Loucy (cell line): ENCODE results near the gene TMEM200C.

ENCODE experiments used
- H2AFZ ChIP-seq: fragments of 200-600 bp; sonication (generic); 2 replicates; pipeline ENCODE4 v1.6.0; 2016; ENCODE audit warnings: antibody characterized with exemption, mild to moderate bottlenecking, low read length, moderate library complexity
- H3F3A ChIP-seq: fragments of 200-600 bp; 2 replicates; pipeline ENCODE4 v1.6.0; 2016; ENCODE audit warnings: antibody characterized with exemption, low read depth, mild to moderate bottlenecking
- H3K27me3 ChIP-seq: fragments of 200-600 bp; sonication (generic); 2 replicates; pipeline ENCODE4 v1.6.1; 2014; ENCODE audit warnings: low read length, mild to moderate bottlenecking; ENCODE audit not compliant: insufficient read depth, poor library complexity, severe bottlenecking
- H3K36me3 ChIP-seq: fragments of 200-600 bp; sonication (generic); 2 replicates; pipeline ENCODE4 v1.6.1; 2016; ENCODE audit warnings: low read length; ENCODE audit not compliant: insufficient read depth
- H3K4me1 ChIP-seq: fragments of 200-600 bp; sonication (generic); 2 replicates; pipeline ENCODE4 v1.5.1; 2014; ENCODE audit warnings: low read length, mild to moderate bottlenecking; ENCODE audit not compliant: insufficient read depth, poor library complexity, severe bottlenecking
- H3K4me2 ChIP-seq: fragments of 200-600 bp; sonication (generic); 2 replicates; pipeline ENCODE4 v1.6.0; 2014; ENCODE audit warnings: antibody characterized with exemption, low read length, low read depth, mild to moderate bottlenecking; ENCODE audit not compliant: poor library complexity, severe bottlenecking
- H3K4me3 ChIP-seq: fragments of 200-600 bp; sonication (generic); 2 replicates; pipeline ENCODE4 v1.5.1; 2014; ENCODE audit warnings: low read length, mild to moderate bottlenecking, mixed read lengths; ENCODE audit not compliant: poor library complexity, severe bottlenecking
- H3K79me2 ChIP-seq: fragments of 200-600 bp; sonication (generic); 2 replicates; pipeline ENCODE4 v1.6.1; 2014; ENCODE audit warnings: low read length; ENCODE audit not compliant: insufficient read depth
- H3K9ac ChIP-seq: fragments of 200-600 bp; sonication (generic); 2 replicates; pipeline ENCODE4 v1.6.0; 2014; ENCODE audit warnings: mild to moderate bottlenecking, low read depth, low read length, moderate library complexity; ENCODE audit not compliant: poor library complexity, severe bottlenecking
- H3K9me2 ChIP-seq: fragments of 200-600 bp; sonication (generic); replicated peaks from 2 replicates; pipeline ENCODE4 v1.6.1; 2016; ENCODE audit warnings: low read depth, low read length, mixed read lengths
- H3K9me3 ChIP-seq: fragments of 200-600 bp; sonication (generic); 2 replicates; pipeline ENCODE4 v1.6.1; 2014; ENCODE audit warnings: mild to moderate bottlenecking, antibody characterized with exemption, low read length, low read depth; ENCODE audit not compliant: insufficient read depth
- H4K20me1 ChIP-seq: fragments of 200-600 bp; sonication (generic); 2 replicates; pipeline ENCODE4 v1.6.0; 2014; ENCODE audit warnings: antibody characterized with exemption, low read length, mild to moderate bottlenecking; ENCODE audit not compliant: insufficient read depth, poor library complexity, severe bottlenecking
- EZH2phosphoT487 ChIP-seq: fragments of 200-600 bp; IDR thresholded peaks from 2 replicates; pipeline ENCODE4 v1.6.1; 2018; ENCODE audit warnings: antibody characterized with exemption, mild to moderate bottlenecking, moderate library complexity, borderline replicate concordance
- TF ChIP-seq, protein P1 (sequence below): fragments of 200-600 bp; sonication (generic); conservative IDR thresholded peaks from 2 replicates; pipeline ENCODE4 v1.5.1; 2014; ENCODE audit warnings: mild to moderate bottlenecking, antibody characterized with exemption, low read length

Gene TMEM200C

DNA sequence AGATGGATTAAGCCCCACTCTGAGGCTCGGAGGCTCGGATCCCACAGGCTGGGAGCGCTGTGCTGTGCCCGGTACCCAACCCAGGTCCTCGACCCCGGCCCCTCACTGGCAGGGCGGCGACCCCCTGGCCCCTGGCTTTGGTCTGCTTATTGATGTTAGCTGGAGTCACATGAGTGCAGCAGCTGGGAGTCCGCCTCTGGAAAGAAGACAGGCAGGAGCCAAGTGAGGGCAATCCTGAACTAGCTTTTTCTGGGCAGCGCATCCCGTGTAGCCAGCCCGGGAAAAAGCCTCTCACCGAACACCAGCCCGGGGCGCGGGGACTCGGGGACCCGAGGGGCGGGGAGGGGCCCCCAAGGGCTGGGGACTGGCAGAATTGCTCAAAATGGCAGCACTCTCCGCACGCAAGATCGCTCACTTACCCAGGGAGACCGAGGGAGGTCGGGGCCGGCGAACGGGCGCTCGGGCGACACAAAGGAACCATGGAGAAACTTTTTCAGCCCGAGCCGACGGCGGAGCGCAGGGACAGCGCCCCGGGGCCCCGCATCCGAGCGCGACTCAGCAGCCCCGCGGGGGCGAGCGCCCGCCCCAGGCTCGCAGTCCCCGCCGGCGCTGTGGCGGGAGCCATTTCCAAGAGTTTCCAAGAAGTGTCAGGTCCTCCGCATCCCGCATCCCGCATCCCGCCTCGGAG lies 567 bp downstream of the TMEM200C start:
- no peaks in the 10 kb centered on the region for H3F3A ChIP-seq
- H4K20me1 ChIP-seq, result no peaks in the 10 kb centered on the region
- H2AFZ ChIP-seq, result no peak overlapping the region
- no peaks in the 10 kb centered on the region for H3K9me3 ChIP-seq
- H3K4me3 ChIP-seq, result no peak overlapping the region
- H3K4me1 ChIP-seq, result no peaks in the 10 kb centered on the region
- H3K4me2 ChIP-seq, result no peak overlapping the region
- no peaks in the 10 kb centered on the region for H3K27me3 ChIP-seq
- no peaks in the 10 kb centered on the region for H3K36me3 ChIP-seq
- TF ChIP-seq EZH2phosphoT487, result no peak
- TF ChIP-seq, protein P1, sequence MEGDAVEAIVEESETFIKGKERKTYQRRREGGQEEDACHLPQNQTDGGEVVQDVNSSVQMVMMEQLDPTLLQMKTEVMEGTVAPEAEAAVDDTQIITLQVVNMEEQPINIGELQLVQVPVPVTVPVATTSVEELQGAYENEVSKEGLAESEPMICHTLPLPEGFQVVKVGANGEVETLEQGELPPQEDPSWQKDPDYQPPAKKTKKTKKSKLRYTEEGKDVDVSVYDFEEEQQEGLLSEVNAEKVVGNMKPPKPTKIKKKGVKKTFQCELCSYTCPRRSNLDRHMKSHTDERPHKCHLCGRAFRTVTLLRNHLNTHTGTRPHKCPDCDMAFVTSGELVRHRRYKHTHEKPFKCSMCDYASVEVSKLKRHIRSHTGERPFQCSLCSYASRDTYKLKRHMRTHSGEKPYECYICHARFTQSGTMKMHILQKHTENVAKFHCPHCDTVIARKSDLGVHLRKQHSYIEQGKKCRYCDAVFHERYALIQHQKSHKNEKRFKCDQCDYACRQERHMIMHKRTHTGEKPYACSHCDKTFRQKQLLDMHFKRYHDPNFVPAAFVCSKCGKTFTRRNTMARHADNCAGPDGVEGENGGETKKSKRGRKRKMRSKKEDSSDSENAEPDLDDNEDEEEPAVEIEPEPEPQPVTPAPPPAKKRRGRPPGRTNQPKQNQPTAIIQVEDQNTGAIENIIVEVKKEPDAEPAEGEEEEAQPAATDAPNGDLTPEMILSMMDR, result no peak
- H3K79me2 ChIP-seq, result no peaks in the 10 kb centered on the region
- no peaks in the 10 kb centered on the region for H3K9me2 ChIP-seq
- H3K9ac ChIP-seq, result no peak overlapping the region

DNA sequence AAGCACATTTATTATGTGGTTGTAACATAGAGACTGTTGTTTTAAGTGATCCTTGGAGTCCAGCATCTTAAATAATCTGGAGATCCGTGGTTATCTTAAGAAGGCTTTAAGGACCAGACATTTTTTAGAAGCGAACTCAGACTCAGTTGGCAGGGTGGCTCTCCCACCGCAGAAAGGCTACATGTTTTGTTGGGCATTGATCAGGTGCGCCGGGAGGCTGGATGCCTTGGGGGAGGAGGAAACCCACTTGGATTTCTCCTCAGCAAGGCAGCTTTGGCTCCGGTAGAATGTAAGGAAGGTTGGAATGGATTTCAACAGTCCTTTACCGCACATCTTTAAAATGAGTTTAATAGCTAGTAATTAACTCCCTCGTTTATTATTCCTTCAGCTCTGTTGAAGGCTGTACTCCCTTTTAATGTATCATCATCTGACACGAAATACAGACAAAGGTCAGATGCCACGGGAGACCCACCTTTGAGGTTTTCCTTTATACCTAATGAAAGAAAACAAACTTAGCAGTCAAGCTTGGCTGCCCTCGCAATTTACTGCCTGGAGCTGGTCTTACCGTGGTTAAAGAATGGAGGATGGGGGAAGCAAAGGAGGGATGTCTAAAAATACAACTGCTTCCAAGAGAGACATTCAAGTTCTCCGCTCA lies 1.2 kb downstream of the TMEM200C start:
- no peaks in the 10 kb centered on the region for H3K4me1 ChIP-seq
- H4K20me1 ChIP-seq, result no peaks in the 10 kb centered on the region
- no peak overlapping the region for H3K4me2 ChIP-seq
- no peaks in the 10 kb centered on the region for H3F3A ChIP-seq
- H3K36me3 ChIP-seq, result no peaks in the 10 kb centered on the region
- H3K27me3 ChIP-seq, result no peaks in the 10 kb centered on the region
- no peaks in the 10 kb centered on the region for H3K9me3 ChIP-seq
- no peak overlapping the region for H3K4me3 ChIP-seq
- no peak overlapping the region for H2AFZ ChIP-seq
- H3K9ac ChIP-seq, result no peak overlapping the region
- TF ChIP-seq EZH2phosphoT487, result no peak
- TF ChIP-seq, protein P1, result no peak
- no peaks in the 10 kb centered on the region for H3K9me2 ChIP-seq
- no peaks in the 10 kb centered on the region for H3K79me2 ChIP-seq

DNA sequence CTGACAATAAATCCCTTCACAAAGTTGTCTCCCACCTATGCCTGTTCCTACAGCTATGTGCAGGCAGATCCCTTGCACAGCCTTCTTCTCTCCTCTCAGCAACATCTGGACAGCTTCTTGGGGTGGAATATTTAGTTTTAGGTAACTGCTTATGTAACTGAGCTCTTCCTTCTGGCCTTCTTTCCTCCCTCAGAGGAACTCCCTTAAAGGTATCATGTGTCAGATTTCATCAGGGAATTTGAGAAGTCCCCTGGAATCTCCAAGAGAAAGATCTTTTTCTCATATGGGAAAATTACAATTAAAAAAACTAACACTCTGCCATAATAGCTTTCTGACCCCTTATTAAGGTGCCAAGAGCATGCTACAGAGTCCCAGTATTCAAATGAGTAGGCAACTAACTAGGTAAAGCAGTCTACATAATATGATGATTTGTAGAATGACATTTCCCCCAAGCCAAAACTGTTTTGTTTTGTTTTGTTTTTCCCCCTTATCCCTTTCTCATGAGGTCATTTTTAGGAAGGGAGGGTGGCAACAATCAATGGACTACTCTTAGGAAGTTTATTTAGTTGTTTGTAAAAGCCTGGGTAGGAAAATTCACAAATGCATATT lies 2.4 kb downstream of the TMEM200C start:
- Histone ChIP-seq H3K9ac (no peak overlapping the region), H3K4me1 (no peaks in the 10 kb centered on the region), H3K79me2 (no peaks in the 10 kb centered on the region), H2AFZ (no peak overlapping the region), H3K9me2 (no peaks in the 10 kb centered on the region), H3K4me2 (no peak overlapping the region), H3K4me3 (no peak overlapping the region), H3F3A (no peaks in the 10 kb centered on the region), H3K36me3 (no peaks in the 10 kb centered on the region), H3K27me3 (no peaks in the 10 kb centered on the region), H3K9me3 (no peaks in the 10 kb centered on the region), H4K20me1 (no peaks in the 10 kb centered on the region)
- TF ChIP-seq, protein P1, result no peak
- TF ChIP-seq EZH2phosphoT487, result no peak
